ENCODE measurements around the gene FOCAD. TPM values are rescaled to one million over a fixed set of nuclear protein-coding genes. Genes with fewer than 3 reads are reported as not detected.

FOCAD gene
- total and polyA plus RNA-seq, 7 donors, result 7.4 to 51.5 (median 25.5) TPM

GRCh38 chr9:20921362-20921761 lies 237.3 kb downstream of the FOCAD start:
- WGBS, 2 donors, result 97 to 98% methylated on average over 1 of the region's 1 CpG
- TF ChIP-seq, protein P1, sequence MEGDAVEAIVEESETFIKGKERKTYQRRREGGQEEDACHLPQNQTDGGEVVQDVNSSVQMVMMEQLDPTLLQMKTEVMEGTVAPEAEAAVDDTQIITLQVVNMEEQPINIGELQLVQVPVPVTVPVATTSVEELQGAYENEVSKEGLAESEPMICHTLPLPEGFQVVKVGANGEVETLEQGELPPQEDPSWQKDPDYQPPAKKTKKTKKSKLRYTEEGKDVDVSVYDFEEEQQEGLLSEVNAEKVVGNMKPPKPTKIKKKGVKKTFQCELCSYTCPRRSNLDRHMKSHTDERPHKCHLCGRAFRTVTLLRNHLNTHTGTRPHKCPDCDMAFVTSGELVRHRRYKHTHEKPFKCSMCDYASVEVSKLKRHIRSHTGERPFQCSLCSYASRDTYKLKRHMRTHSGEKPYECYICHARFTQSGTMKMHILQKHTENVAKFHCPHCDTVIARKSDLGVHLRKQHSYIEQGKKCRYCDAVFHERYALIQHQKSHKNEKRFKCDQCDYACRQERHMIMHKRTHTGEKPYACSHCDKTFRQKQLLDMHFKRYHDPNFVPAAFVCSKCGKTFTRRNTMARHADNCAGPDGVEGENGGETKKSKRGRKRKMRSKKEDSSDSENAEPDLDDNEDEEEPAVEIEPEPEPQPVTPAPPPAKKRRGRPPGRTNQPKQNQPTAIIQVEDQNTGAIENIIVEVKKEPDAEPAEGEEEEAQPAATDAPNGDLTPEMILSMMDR (IDR thresholded peaks at IDR 0.05), result no peak
- no peak for TF ChIP-seq EP300 (IDR thresholded peaks at IDR 0.05)
- TF ChIP-seq POLR2AphosphoS5 (IDR thresholded peaks at IDR 0.05), result no peak
- TF ChIP-seq POLR2A (IDR thresholded peaks at IDR 0.05), result no peak

GRCh38 chr9:20925256-20926045 lies 241.4 kb downstream of the FOCAD start:
- Histone ChIP-seq H3K36me3 (peaks cover 0 to 5% (median 0%) of the 10 kb centered on the region in 4 donors), H3K4me1 (no peaks in the 10 kb centered on the region), H3K9me3 (no peaks in the 10 kb centered on the region), H3K4me3 (no peak overlapping the region), H3K27me3 (no peaks in the 10 kb centered on the region), H3K27ac (no peak overlapping the region)
- WGBS, 2 donors, result 97 to 100% methylated on average over 1 of the region's 1 CpG
- TF ChIP-seq, protein P1 (IDR thresholded peaks at IDR 0.05), result no peak
- no peak for TF ChIP-seq POLR2AphosphoS5 (IDR thresholded peaks at IDR 0.05)
- no peak for TF ChIP-seq EP300 (IDR thresholded peaks at IDR 0.05)
- TF ChIP-seq POLR2A (IDR thresholded peaks at IDR 0.05), result no peak
- intact Hi-C loops (cut with DNase I), result loop anchor here (5.0 kb wide), 1 partner anchor 298 kb away; no protein-coding TSS in a partner anchor
- no peak for DNase-seq

More at GRCh38 chr9:20921362-20921761, 237.3 kb downstream of the FOCAD start:
- DNase-seq, result no peak
- no peak overlapping the region for H3K27ac ChIP-seq
- H3K36me3 ChIP-seq, result peaks cover 0 to 4% (median 0%) of the 10 kb centered on the region in 4 donors
- H3K4me3 ChIP-seq, result no peak overlapping the region
- intact Hi-C loops (cut with DNase I), result no loop called here
- no peaks in the 10 kb centered on the region for H3K4me1 ChIP-seq
- H3K9me3 ChIP-seq, result no peaks in the 10 kb centered on the region
- H3K27me3 ChIP-seq, result no peaks in the 10 kb centered on the region

GRCh38 chr9:20929276-20929675 lies 245.2 kb downstream of the FOCAD start:
- no peak overlapping the region for H3K27ac ChIP-seq
- intact Hi-C loops (cut with DNase I), result loop anchor here (5.0 kb wide), 1 partner anchor 302 kb away; no protein-coding TSS in a partner anchor
- 91% methylated on average over 5 of the region's 5 CpGs for WGBS, 2 donors
- H3K9me3 ChIP-seq, result no peaks in the 10 kb centered on the region
- DNase-seq, result no peak
- peaks cover 0 to 15% (median 0%) of the 10 kb centered on the region in 4 donors for H3K36me3 ChIP-seq
- no peaks in the 10 kb centered on the region for H3K4me1 ChIP-seq
- H3K4me3 ChIP-seq, result no peak overlapping the region
- TF ChIP-seq EP300 (IDR thresholded peaks at IDR 0.05) (no peak), POLR2AphosphoS5 (IDR thresholded peaks at IDR 0.05) (no peak), POLR2A (IDR thresholded peaks at IDR 0.05) (no peak)
- TF ChIP-seq, protein P1 (IDR thresholded peaks at IDR 0.05), result no peak
- H3K27me3 ChIP-seq, result no peaks in the 10 kb centered on the region

GRCh38 chr9:20930836-20931235 lies 246.8 kb downstream of the FOCAD start:
- WGBS, 2 donors, result 85 to 95% methylated on average over 1 of the region's 1 CpG
- no peak overlapping the region for H3K4me3 ChIP-seq
- no peak overlapping the region for H3K27ac ChIP-seq
- TF ChIP-seq POLR2AphosphoS5 (IDR thresholded peaks at IDR 0.05) (no peak), EP300 (IDR thresholded peaks at IDR 0.05) (no peak), POLR2A (IDR thresholded peaks at IDR 0.05) (no peak)
- TF ChIP-seq, protein P1 (IDR thresholded peaks at IDR 0.05), result no peak
- intact Hi-C loops (cut with DNase I), result loop anchor here (5.0 kb wide), 1 partner anchor 584 kb away; no protein-coding TSS in a partner anchor
- no peaks in the 10 kb centered on the region for H3K27me3 ChIP-seq
- peaks cover 0 to 15% (median 0%) of the 10 kb centered on the region in 4 donors for H3K36me3 ChIP-seq
- DNase-seq, result no peak
- no peaks in the 10 kb centered on the region for H3K9me3 ChIP-seq
- no peaks in the 10 kb centered on the region for H3K4me1 ChIP-seq
